Gastroesophageal sphincter (tissue), 3 donors: ENCODE measurements around the gene KAZALD1.

Experiments
- EP300 ChIP-seq: sonication (generic); formaldehyde crosslinking; IDR thresholded peaks from one replicate; pipeline ENCODE4 v1.6.1; 2017; ENCODE audit warnings: antibody characterized with exemption, mild to moderate bottlenecking
- POLR2A ChIP-seq, 2 donors: fragments of 450-650 bp; IDR thresholded peaks; one replicate each; pipeline ENCODE4 v1.6.1; 2017; ENCODE audit warnings: antibody characterized with exemption in 2 of 2, mild to moderate bottlenecking in 2 of 2, moderate library complexity in 1 of 2
- POLR2AphosphoS5 ChIP-seq: sonication (generic); formaldehyde crosslinking; IDR thresholded peaks from one replicate; pipeline ENCODE4 v1.6.1; 2017; ENCODE audit warnings: antibody characterized with exemption
- TF ChIP-seq, protein P1 (sequence below), 4 experiments: fragments of 200-600 bp in 2 of 4; fragments of 450-650 bp in 2 of 4; sonication (generic) in 1 of 4; IDR thresholded peaks; one replicate each; pipeline ENCODE4 v1.5.1; 2017 to 2019; ENCODE audit warnings: antibody characterized with exemption in 4 of 4, mild to moderate bottlenecking in 2 of 4, moderate library complexity in 2 of 4

DNA sequence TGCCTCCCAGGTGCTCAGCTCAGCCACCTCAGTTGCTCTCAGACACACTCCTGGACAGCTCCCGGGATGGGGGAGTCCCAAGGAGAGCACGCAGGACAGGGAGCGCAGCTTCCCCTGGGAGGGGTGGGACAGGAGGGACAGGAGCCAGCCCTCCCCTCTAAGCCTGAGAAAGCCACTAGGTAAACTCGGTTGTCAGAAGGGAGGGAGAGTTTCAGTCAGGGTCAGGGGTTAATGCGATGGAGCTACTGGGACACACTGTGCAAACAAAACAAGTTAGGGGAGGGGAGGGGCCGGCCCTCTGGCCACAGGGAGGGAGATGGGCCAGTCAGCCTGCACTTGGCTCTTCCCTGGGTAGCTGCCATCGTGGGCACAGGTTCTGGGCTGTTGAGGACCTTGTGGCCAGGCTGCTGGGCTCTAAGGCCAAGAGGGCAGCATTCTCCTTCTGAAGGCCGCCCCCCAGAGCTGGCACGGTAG lies 31.1 kb downstream of the KAZALD1 start:
- TF ChIP-seq POLR2AphosphoS5 (no peak), POLR2A (IDR thresholded peaks at IDR 0.05) (no peak), EP300 (no peak)
- TF ChIP-seq, protein P1, sequence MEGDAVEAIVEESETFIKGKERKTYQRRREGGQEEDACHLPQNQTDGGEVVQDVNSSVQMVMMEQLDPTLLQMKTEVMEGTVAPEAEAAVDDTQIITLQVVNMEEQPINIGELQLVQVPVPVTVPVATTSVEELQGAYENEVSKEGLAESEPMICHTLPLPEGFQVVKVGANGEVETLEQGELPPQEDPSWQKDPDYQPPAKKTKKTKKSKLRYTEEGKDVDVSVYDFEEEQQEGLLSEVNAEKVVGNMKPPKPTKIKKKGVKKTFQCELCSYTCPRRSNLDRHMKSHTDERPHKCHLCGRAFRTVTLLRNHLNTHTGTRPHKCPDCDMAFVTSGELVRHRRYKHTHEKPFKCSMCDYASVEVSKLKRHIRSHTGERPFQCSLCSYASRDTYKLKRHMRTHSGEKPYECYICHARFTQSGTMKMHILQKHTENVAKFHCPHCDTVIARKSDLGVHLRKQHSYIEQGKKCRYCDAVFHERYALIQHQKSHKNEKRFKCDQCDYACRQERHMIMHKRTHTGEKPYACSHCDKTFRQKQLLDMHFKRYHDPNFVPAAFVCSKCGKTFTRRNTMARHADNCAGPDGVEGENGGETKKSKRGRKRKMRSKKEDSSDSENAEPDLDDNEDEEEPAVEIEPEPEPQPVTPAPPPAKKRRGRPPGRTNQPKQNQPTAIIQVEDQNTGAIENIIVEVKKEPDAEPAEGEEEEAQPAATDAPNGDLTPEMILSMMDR (IDR thresholded peaks at IDR 0.05), result no peak
